HG02981 (cell line): ENCODE measurements around the gene NRN1L.
"Not testable (repeated sequence)": the region's sequence is repeated elsewhere in the genome, so short reads cannot be mapped to it uniquely, and the experiment has no call there.

ENCODE experiments used
- ATAC-seq: cut with Tn5 transposase; IDR thresholded peaks from one replicate; pipeline ENCODE4 v1.9.1; 2021; ENCODE audit warnings: mild to moderate bottlenecking, moderate library complexity; ENCODE audit not compliant: unreplicated experiment

Gene NRN1L

DNA sequence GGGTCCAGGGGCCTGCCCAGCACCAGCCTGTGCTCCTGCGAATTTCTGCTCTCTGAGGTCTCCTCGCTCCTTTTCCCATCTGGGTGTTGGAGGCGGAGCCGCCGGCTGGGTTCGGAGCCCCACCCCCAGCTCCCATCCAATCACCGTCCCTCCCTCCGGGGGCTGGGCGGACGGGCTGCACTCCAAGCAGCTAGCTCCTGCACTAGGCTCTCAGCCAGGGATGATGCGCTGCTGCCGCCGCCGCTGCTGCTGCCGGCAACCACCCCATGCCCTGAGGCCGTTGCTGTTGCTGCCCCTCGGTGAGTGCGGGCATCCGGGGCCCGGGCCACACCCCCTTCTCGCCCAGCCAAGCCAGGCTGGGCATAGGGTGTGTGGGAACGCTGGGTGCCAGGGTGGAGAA is at the start of gene NRN1L:
TSS of gene NRN1L (plus strand) at position 202 of the 400 bp plus-strand sequence. CDS start at position 221, 19 bp downstream.
- no peak for ATAC-seq

DNA sequence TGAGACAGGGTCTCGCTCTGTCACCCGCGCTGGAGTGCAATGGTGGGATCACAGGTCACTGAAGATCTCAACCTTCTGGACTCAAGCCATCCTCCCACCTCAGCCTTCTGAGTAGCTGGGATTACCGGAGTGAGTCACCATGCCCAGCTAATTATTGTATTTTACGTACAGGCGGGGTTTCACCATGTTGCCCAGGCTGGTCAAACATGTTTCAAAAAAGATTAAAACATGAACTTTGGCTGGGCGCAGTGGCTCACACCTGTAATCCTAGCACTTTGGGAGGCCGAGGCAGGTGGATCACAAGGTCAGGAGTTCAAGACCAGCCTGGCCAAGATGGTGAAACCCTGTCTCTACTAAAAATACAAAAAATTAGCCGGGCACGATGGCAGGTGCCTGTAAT is 47.5 kb upstream of the NRN1L start:
- ATAC-seq, result not testable (repeated sequence)

DNA sequence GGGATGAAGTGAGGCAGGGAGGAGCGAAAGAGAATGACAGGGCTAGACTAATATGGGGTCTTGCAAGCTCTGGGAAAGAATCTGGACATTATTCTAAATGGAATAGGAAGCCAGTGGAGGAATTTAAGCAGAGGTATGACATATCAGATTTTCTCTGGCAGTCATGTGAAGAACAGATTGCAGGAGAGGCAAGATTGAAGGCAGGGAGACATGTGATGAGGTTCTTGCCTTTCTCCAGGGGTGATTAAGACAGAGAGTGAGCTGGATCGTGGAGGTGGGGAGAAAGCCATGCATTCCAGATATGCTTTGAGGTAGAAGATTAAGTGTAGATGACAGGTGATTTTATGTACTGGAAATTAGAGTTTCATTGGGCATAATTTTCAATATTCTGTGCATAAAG is 46.9 kb upstream of the NRN1L start:
- ATAC-seq, result no peak

DNA sequence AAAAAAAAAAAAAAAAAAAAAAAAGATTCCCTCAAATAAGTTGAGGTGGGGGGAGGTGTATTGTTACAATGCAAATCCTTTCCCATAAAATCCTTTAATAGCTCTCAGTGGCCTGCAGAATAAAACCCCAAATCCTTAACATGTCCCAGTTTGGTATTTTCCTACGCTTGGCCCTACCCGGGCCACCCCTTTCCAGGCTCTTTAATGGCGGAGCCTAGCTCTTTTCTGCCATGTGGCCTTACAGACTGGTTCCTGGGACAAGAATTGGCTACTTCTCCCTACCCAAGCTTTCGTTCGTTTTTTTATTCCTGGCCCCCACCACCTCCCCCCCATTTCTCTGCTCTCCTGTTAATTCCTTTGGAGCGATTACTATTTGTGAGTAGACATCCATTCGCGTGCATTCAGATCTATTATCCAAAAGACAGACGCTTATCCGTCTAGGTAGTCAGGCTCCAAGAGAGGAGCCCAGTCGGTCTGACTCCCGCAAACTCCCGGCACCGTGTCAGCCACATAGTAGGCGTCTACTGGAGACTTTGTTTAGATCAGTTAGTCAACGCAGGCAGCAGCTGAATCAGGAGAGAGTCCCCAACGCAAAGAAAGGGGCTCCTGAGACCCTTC is 43.4 kb upstream of the NRN1L start:
- no peak for ATAC-seq

DNA sequence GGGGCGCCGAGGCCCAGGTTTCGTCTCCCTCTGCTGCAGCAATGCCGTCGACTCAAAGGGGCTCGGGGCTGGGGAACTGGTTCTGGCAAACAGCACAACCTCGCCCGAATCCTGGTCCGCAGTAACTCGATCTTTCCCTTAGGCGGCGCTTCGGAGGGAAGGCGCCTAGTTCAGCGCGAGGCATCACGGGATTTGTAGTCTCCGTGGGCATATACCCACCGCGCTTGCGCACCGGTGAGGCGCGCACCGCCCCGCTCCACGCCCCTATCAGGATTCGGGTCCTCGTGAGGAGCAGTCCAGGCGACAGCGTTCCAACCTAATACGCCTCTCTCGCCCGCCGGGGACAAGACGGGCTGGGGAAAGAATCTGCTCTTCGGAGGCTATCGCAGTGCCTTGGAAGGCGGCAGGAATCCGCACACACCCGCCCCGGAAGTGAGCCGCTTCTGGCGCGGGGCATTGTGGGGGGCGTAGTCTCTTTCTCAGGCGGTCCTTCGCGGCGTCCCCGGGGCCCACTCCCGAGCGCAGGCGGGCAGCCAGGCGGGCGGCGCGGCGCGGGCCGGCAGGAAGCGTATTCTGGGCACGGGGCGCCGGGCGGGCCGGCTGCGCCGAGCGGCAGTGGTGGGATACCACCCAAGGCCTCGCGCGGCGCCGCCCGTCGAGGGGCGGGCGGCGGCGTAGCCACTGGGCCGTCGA is 42.7 kb upstream of the NRN1L start, which contains the start of gene THAP11:
TSS of gene THAP11 (plus strand) at position 505 of the 693 bp plus-strand sequence. CDS start 235 bp downstream, outside the sequence.
- peak; percentile 43 for ATAC-seq

DNA sequence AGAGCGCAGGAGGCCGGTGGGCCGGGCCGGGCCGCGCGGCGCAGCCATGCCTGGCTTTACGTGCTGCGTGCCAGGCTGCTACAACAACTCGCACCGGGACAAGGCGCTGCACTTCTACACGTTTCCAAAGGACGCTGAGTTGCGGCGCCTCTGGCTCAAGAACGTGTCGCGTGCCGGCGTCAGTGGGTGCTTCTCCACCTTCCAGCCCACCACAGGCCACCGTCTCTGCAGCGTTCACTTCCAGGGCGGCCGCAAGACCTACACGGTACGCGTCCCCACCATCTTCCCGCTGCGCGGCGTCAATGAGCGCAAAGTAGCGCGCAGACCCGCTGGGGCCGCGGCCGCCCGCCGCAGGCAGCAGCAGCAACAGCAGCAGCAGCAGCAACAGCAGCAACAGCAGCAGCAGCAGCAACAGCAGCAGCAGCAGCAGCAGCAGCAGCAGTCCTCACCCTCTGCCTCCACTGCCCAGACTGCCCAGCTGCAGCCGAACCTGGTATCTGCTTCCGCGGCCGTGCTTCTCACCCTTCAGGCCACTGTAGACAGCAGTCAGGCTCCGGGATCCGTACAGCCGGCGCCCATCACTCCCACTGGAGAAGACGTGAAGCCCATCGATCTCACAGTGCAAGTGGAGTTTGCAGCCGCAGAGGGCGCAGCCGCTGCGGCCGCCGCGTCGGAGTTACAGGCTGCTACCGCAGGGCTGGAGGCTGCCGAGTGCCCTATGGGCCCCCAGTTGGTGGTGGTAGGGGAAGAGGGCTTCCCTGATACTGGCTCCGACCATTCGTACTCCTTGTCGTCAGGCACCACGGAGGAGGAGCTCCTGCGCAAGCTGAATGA is 42.0 kb upstream of the NRN1L start:
- ATAC-seq, result peak; percentile 4

DNA sequence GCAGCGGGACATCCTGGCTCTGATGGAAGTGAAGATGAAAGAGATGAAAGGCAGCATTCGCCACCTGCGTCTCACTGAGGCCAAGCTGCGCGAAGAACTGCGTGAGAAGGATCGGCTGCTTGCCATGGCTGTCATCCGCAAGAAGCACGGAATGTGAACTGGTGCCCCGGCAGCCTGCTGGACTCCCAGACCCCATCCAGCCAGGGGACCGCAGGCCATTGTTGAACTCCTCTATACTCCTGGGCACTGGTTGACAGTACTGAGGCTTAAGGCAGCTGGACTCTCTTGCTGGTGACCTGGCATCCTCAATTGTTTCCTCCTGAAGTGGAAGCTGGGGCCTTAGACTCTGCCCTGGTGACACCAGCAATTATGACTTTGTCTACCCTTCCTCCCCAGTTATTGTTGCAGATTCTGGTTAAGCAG is 41.3 kb upstream of the NRN1L start:
- ATAC-seq, result no peak

DNA sequence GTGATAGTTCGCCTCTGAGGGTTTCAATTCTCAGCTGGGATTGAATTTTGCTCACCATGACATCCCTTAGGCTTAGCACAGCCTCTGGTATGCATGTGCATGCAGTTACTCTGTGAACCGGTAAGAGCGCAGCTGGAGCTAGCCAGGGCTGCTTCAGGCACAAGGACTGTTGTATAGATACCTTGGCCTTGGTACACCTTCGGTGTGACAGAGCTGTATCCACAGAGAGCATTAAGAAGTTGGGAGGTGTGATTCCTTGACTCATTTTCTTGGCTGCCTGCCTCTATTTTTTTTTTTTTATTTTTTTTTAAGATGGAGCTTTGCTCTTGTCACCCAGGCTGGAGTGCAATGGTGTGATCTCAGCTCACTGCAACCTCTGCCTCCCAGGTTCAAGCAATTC is 40.2 kb upstream of the NRN1L start:
- ATAC-seq, result no peak

DNA sequence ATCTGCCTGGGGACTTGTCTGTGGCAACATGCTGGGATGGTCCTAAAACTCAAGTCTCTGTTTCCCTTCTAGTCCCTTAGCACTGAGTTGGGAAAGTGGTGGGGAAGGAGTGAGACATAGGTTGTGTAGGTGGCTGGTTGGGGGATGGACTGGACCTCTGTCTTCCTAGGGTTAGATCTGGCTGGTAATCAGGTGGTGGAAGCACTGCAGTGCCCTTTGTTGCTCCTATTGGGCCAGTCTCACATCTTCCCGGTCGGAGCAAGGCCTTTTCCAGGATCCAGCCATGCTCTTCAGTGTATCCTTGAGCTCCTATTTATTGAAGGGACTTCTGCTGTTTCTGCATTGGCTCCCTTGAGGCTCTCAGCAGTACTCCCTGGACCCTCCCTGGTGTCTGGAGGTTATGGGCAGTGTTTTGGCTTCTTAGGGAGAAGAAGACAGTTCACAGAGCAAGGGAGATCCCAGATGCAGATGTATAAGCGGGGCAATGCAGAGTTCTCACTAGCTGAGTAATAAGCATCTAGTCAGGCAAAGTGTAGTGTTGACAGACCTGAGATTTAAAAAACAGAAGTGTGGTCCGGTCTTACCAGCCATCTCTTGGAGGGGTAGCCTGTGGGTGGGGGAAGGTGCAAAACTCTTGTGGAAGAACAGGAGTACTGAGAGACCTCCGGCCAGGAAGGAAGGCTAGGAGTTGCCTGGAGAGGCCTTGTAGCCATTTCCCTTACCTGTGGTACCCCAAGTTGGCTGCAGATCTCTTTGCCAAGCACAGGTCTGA is 39.2 kb upstream of the NRN1L start:
- no peak for ATAC-seq

DNA sequence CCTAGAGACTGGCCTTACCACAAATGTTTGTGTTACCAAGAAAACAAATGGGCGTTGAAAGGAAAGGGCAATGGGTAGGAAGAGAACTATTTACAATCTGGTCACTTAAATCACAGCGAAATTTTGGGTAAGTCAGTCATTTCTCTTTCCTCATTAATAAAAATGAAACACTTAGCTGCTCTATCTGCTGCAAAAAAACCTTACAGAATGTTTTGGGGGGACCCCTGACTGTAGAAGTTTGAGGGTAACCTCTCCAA is 38.7 kb upstream of the NRN1L start:
- ATAC-seq, result no peak

DNA sequence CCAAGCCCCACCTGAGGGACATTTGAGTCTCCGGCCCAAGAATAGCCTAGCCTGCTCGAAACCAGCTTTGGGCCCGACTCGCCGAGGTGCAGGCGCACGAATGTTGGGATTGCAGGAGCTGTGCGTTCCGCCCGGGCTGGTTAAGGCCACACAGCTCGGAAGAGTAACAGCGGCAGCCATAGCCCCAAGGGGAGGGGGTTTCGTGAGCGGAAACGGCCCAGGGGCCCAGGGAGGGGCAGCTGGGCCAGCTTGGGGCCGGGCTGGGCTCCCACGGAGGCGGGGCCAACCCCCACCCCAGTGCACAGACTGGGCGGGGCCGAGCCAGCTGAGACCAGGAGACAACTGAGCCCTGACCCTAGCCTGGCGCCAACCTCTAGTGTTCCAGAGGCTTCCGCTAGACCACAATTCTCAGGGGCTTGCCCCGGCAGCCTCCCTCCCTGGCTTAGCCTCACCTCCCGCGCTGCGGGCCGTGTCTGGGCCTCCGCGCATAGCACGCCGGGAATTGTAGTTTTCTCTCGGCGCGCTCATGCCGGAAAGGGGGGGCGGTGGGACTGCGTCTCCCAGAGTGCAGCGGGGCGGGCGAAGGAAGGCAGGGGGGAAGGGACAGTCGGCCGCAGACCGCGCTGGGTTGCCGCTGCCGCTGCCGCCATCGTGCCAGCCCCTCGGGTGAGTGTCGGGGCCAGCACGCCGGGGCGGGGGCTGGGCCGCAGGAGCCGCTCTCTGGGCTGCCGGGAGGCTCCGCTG is 38.2 kb upstream of the NRN1L start, which contains the start of gene NUTF2:
TSS of gene NUTF2 (plus strand) at position 614 of the 744 bp plus-strand sequence. CDS start 18,198 bp downstream, outside the sequence.
- peak; percentile 55 for ATAC-seq

DNA sequence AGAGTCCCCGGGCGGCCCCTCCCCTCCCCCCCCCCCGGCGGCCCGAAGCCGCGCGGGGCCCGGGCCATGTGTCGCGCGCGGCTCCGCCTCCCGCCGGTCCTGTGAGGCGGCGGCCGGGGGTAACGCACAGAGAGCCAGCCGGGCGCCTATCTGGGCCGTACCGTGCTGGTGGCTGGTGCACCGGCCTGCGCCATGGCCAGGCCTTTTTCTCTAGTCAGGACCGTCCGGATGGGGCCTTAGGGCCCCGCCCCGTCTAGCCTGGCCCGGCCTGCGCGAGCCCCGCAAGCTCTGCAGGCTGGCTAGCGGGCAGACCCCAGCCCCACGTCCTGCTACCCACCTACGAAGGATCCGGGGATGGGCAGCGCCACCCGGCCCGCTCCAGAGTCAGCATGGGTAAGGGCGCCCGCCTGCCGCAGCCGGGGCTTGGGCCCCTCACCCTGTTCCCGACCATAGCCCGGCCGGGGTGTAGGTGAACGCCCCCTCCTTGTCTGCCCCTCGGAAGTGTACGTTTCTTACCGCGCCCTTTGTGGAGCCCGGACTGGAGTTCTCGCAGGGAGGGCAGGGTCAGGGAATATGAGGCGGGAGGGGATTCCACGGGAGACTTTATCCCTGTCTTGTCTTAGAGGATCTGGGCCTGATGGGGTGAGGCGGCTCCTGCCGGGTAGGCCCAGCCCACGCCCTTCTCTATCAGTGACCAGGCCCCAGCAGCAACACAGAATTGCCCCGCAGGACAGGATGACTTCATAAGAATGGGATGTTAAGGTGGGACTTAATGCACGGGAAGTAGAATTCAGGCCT is 37.4 kb upstream of the NRN1L start, which contains the start of gene CENPT:
TSS of gene CENPT (minus strand) at position 630 of the 798 bp plus-strand sequence. CDS start 13,834 bp downstream, outside the sequence.
- ATAC-seq, result peak; percentile 32

DNA sequence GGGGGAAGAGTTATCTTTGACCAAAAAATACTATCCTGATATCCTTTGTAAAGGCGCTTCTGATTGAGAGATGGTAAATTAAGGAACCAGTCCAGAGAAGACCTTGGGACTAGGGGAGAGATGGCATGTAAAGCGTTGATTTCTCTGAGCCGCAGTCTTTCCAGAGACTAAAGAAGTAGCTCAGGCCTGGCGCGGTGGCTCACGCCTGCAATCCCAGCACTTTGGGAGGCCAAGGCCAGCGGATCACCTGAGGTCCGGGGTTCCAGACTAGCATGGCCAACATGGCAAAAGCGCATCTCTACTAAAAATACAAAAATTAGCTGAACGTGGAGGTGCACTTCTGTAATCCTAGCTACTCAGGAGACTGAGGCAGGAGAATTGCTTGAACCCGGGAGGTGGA is 36.6 kb upstream of the NRN1L start:
- ATAC-seq, result no peak

DNA sequence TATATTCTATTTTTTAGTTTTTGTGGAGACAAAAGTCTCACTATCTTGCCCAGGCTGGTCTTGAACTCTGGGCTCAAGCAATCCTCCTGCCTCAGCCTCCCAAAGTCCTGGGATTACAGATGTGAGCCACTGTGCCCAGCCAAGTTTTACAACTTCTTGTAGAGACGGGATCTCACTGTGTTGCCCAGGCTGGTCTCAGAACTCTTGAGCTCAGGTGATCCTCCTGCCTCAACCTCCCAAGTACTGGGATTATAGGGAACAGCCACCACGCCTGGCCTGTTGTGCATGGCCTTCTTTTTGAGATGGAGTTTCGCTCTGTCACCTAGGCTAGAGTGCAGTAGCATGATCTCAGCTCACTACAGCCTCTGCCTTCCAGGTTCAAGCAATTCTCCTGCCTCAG is 31.0 kb upstream of the NRN1L start:
- ATAC-seq, result no peak

DNA sequence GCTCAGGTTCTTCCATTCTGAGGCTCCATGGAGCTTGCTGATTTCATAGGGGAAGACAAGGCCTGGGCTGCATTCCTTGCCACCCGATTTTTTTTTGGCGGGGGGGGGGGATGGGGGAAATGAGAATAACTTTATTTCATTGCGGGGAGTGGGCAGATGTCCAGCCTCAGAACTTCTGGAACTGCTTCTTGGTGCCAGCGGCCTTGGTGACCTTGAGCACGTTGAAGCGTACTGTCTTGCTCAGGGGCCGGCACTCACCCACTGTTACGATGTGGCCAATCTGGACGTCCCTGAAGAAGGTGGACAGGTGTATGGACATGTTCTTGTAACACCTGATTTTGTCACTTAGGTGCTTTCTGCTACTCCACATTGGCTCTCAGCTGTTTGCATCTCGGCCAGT is 28.9 kb upstream of the NRN1L start:
- ATAC-seq, result no peak

DNA sequence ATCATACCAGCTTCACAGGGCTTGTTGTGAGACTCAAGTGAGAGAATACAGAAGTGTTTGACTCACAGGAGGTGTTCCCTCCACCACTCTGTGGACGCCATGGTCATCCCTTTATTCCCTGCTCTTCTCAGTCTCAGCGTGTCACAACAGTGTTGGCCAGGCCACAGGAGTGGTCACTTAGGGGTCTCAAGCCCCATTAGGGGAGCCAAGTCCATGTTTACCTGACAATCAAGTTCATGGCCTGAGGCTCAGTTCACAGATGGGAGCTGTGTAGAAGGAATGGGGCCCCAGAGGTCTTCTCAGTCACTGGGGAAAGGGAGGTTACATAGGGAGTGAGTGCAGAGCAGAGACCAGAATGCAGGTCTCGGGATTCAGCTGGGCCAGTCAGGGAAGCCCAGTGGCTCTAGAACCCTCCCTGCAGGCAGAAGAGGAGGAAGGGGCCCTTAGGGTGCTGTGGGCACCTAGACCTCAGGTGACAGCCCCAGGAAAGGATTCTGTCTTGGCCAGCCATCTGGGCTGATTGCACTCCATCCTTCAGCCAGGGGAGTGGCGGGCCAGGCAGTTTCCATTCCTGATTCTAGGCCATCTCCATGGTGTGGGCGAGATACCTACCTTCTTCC is 27.6 kb upstream of the NRN1L start:
- ATAC-seq, result no peak

DNA sequence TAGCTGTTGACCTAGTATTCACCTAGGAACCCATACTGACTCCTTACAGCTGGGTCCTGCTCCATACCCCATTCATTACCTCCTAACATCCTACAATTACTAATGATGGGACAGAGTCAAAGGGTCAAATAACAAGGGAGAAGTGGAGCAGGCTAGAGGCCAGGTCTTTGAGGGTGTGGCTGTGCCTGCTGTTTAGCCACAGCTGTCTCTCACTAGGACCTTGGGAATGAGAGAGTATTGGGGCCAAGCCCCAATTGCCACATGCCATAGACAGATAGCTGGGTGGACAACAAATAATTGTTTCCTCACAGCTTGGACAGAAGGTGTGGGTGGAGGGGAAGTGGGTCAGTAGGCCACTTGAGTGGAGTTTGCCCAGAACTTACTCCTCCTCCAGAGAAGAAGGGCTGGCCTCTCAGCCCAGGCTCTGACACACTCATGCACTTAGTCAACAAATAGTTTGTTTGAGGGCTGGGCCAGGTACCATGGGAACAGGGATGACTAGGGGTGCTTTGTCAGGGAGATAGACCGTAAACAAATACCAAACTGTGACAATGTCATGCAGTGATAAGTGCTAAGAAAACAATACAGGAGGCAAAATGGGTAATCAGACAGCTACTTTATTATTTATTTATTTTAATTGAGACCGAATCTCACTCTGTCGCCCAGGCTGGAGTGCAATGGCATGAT is 27.0 kb upstream of the NRN1L start:
- ATAC-seq, result no peak

DNA sequence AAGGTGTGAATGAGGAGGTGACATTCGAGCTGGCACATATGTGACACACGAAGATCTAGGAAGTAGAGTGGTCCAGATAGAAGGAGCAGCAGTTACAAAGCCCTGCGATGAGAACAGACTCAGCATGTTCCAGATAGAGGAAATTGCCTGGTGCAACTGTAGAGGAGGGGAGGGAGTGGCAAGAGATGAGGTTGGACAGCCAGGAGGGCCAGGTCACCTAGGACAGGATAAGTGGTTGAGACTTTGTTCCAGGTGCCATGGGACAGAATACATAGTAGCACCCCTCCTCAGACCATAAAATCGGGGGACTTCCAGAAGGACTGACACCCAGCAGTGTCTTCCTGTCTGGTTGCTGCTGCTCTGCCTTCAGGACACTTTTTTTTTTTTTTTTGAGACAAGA is 26.2 kb upstream of the NRN1L start:
- ATAC-seq, result no peak
